Heart left ventricle (tissue), 13 donors: ENCODE data around the gene FZD10.

Source experiments
- POLR2A ChIP-seq, 2 donors: fragments of 450-650 bp; IDR thresholded peaks; one replicate each; pipeline ENCODE4 v1.6.1; 2017; ENCODE audit warnings: antibody characterized with exemption in 2 of 2, mild to moderate bottlenecking in 2 of 2, moderate library complexity in 2 of 2
- TF ChIP-seq, protein P1 (sequence below), 12 donors: fragments of 200-600 bp; sonication (generic) in 4 of 12; IDR thresholded peaks; one replicate each; pipeline versions ENCODE4 v1.5.0 to v1.8.0; 2018 to 2022; ENCODE audit warnings: antibody characterized with exemption in 12 of 12, mild to moderate bottlenecking in 5 of 12
- donor health status: ischemic (EF 13 %, LVEDD 7.1; RV severe dilation, severe dysfunction).
- donor health status: DM: no; HTN: yes; CAD: no.
- donor health status: DM: no; HTN: no; CAD: no.
- donor health status: ischemic (EF 25% LVEDD 6.9; RV normal size, moderate dysfunction).
- donor health status: ischemic (EF 25% LVEDD 5.7; RV mildly dilated, moderate dysfunction).
- donor health status: ischemic (EF 35%, LVEDD 5.7; RV mildly dilated, moderate dysfunction).
- donor health status: nonischemic (EF 11% LVEDD 7.7; RV severe dilation, severe dysfunction).
- donor health status: DM: yes; HTN: yes; CAD: no.
- donor health status: PGD.
- donor health status: ischemic (EF 29% LVEDD 5.4; RV normal size, mild dysfunction).
- donor health status: nonischemic (EF 23%, LVEDD 6.1; RV moderate dilation, normal function).

DNA sequence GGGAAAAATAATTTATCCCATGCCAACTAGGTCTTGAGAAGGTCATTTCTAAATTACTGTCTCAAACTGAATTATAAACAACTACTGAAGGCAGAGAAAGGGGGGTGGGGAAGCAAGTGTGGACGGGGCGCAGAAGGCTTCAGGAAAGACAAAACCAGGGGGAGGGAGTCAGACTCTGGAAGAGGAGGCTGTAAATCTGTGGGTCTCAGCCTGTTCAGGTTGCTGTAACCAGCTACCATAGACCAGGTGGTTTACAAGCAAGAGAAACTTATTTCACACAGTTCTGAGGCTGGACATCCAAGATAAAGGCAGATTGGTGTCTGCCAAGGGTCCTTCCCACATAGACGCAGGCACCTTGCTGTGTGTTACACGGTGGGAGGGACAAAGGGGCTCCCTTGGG, 39.9 kb upstream of the FZD10 start:
- TF ChIP-seq, protein P1, sequence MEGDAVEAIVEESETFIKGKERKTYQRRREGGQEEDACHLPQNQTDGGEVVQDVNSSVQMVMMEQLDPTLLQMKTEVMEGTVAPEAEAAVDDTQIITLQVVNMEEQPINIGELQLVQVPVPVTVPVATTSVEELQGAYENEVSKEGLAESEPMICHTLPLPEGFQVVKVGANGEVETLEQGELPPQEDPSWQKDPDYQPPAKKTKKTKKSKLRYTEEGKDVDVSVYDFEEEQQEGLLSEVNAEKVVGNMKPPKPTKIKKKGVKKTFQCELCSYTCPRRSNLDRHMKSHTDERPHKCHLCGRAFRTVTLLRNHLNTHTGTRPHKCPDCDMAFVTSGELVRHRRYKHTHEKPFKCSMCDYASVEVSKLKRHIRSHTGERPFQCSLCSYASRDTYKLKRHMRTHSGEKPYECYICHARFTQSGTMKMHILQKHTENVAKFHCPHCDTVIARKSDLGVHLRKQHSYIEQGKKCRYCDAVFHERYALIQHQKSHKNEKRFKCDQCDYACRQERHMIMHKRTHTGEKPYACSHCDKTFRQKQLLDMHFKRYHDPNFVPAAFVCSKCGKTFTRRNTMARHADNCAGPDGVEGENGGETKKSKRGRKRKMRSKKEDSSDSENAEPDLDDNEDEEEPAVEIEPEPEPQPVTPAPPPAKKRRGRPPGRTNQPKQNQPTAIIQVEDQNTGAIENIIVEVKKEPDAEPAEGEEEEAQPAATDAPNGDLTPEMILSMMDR (IDR thresholded peaks at IDR 0.05): no peak
- no peak for TF ChIP-seq POLR2A (IDR thresholded peaks at IDR 0.05)
